ENCODE measurements around the gene RNF141.

DNA sequence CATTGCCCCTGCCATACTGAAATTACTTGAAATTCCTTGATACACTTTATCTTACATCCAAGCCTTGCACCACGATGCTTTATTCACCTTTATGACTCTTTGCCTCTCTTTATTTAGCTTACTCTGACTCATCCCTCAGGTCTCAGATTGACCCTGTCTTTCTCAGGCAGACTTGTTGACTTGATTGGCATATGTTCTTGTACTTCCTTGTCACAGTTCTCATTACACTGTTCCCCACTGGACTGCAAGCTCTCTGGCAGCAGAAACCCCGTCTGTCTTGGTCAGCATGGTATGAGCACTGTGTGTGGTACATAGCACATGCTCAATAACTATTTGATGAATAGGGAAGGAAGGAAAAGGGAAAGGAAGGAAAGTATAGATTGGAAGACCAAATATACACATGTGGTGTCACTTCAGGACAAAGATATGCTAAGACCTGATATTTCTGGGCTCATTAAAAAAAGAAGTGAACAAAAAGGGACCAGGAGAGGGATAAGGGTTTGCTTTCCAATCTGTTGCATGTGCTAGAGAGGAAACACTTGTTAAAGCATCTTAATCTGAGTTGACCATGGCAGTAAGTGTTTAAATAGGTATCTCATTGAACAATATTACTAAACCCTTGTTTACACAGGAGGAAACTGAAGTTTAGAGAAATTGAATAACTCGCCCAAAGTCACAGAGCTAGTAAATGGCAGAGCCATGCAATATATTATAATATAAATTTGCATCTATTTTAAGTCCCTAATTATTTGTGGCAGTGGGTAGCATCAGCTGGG, 20.2 kb upstream of the RNF141 start:
- no peak for TF ChIP-seq ZNF431 (CRISPR knock-in tag; IDR thresholded peaks at IDR 0.05; ENCODE audit: borderline replicate concordance, low read depth)
- TF ChIP-seq ZNF317 (CRISPR knock-in tag; IDR thresholded peaks at IDR 0.05): no peak
- no peak for TF ChIP-seq NR2F6 (IDR thresholded peaks at IDR 0.05)
- no peak for TF ChIP-seq NR2F6 (CRISPR knock-in tag; IDR thresholded peaks at IDR 0.05)
- TF ChIP-seq HBP1 (CRISPR knock-in tag; IDR thresholded peaks at IDR 0.05; ENCODE audit: low read depth): no peak
- no peak for TF ChIP-seq CHCHD3 (CRISPR knock-in tag; IDR thresholded peaks at IDR 0.05)
- no peak for TF ChIP-seq KDM1A (CRISPR knock-in tag; IDR thresholded peaks at IDR 0.05)
- TF ChIP-seq, protein P1, sequence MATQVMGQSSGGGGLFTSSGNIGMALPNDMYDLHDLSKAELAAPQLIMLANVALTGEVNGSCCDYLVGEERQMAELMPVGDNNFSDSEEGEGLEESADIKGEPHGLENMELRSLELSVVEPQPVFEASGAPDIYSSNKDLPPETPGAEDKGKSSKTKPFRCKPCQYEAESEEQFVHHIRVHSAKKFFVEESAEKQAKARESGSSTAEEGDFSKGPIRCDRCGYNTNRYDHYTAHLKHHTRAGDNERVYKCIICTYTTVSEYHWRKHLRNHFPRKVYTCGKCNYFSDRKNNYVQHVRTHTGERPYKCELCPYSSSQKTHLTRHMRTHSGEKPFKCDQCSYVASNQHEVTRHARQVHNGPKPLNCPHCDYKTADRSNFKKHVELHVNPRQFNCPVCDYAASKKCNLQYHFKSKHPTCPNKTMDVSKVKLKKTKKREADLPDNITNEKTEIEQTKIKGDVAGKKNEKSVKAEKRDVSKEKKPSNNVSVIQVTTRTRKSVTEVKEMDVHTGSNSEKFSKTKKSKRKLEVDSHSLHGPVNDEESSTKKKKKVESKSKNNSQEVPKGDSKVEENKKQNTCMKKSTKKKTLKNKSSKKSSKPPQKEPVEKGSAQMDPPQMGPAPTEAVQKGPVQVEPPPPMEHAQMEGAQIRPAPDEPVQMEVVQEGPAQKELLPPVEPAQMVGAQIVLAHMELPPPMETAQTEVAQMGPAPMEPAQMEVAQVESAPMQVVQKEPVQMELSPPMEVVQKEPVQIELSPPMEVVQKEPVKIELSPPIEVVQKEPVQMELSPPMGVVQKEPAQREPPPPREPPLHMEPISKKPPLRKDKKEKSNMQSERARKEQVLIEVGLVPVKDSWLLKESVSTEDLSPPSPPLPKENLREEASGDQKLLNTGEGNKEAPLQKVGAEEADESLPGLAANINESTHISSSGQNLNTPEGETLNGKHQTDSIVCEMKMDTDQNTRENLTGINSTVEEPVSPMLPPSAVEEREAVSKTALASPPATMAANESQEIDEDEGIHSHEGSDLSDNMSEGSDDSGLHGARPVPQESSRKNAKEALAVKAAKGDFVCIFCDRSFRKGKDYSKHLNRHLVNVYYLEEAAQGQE (IDR thresholded peaks at IDR 0.05; ENCODE audit: borderline replicate concordance in 1 of 2, low read depth in 1 of 2, low read length in 2 of 2): no peak
- TF ChIP-seq, protein P2, sequence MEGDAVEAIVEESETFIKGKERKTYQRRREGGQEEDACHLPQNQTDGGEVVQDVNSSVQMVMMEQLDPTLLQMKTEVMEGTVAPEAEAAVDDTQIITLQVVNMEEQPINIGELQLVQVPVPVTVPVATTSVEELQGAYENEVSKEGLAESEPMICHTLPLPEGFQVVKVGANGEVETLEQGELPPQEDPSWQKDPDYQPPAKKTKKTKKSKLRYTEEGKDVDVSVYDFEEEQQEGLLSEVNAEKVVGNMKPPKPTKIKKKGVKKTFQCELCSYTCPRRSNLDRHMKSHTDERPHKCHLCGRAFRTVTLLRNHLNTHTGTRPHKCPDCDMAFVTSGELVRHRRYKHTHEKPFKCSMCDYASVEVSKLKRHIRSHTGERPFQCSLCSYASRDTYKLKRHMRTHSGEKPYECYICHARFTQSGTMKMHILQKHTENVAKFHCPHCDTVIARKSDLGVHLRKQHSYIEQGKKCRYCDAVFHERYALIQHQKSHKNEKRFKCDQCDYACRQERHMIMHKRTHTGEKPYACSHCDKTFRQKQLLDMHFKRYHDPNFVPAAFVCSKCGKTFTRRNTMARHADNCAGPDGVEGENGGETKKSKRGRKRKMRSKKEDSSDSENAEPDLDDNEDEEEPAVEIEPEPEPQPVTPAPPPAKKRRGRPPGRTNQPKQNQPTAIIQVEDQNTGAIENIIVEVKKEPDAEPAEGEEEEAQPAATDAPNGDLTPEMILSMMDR (CRISPR knock-in tag; IDR thresholded peaks at IDR 0.05): no peak
- TF ChIP-seq ZKSCAN5 (CRISPR knock-in tag; IDR thresholded peaks at IDR 0.05): no peak
